RWPE2 (cell line): Measurements from ENCODE around the gene SYNJ2.

ENCODE experiments used
- ATAC-seq: fragments of 200-7000 bp; cut with Tn5 transposase; 3 replicates; pipeline ENCODE4 v1.9.1; 2021; ENCODE audit warnings: low read depth
- DNase-seq: peaks from one replicate; pipeline ENCODE4 v3.0.0-alpha.2; 2020; ENCODE audit warnings: low spot score
- H3K27ac ChIP-seq: fragments of 450-650 bp; 2 replicates; pipeline ENCODE4 v1.5.1; 2017; ENCODE audit warnings: mild to moderate bottlenecking; ENCODE audit not compliant: poor library complexity, severe bottlenecking
- H3K27me3 ChIP-seq: fragments of 250-450 bp; sonication (Bioruptor Pico); 2 replicates; pipeline ENCODE4 v1.5.1; 2021; ENCODE audit warnings: mild to moderate bottlenecking, moderate library complexity; ENCODE audit not compliant: insufficient read depth, poor library complexity, severe bottlenecking
- H3K36me3 ChIP-seq: fragments of 250-450 bp; sonication (Bioruptor Pico); 2 replicates; pipeline ENCODE4 v1.5.1; 2020; ENCODE audit warnings: low read depth, mild to moderate bottlenecking, moderate library complexity
- H3K4me1 ChIP-seq: fragments of 250-450 bp; sonication (Bioruptor Pico); 2 replicates; pipeline ENCODE4 v1.5.1; 2021; ENCODE audit warnings: mild to moderate bottlenecking, moderate library complexity; ENCODE audit not compliant: insufficient read depth, poor library complexity, severe bottlenecking
- H3K4me3 ChIP-seq: fragments of 250-450 bp; sonication (Bioruptor Pico); 2 replicates; pipeline ENCODE4 v1.5.1; 2021; ENCODE audit warnings: mild to moderate bottlenecking, moderate library complexity; ENCODE audit not compliant: severe bottlenecking
- H3K9me3 ChIP-seq: fragments of 250-450 bp; sonication (Bioruptor Pico); 2 replicates; pipeline ENCODE4 v1.5.1; 2021; ENCODE audit warnings: mild to moderate bottlenecking, moderate library complexity; ENCODE audit not compliant: severe bottlenecking
- TF ChIP-seq, protein P1 (sequence below): fragments of 450-650 bp; IDR thresholded peaks from one replicate; pipeline ENCODE4 v1.5.1; 2017; ENCODE audit warnings: mild to moderate bottlenecking, moderate library complexity; ENCODE audit not compliant: poor library complexity, severe bottlenecking

Gene SYNJ2

DNA sequence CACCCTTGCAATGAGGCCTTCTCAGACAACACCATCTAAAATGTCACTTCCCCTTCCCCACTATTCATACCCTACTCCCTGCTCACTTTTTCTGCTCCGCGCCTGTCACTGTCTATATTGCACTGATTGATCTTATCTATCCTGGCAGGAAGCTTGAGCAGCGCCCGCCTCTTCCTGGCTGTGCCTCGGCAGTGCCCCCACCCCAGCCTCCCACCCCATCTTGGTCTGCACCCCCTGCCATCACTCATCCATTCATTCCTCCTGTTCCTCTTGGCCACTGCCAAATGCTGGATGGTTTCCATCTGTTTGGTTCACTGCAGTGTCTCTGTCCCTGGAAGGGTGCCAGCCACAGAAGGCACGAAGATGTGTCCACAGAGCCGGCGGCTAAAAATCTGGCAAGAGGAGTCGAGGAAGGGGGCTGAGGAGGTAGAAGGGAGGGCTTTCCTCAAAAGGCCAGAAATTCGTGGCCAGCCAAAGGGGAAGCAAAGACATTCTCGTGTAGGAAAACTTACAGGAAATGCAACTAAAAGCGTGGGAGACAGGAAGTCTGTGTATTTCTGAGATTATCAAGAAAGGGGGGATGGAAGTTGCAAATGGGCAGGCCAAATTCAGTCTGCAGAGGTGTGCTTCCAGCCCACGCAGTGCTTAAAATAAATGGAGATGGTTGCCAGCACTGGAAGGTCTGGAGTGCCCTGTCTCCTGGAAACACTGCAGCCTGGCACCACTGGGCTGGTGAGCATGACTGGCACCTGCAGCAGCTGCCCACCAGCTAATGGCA is 27.6 kb downstream of the SYNJ2 start:
- Histone ChIP-seq H3K9me3 (no peaks in the 10 kb centered on the region), H3K36me3 (no peaks in the 10 kb centered on the region), H3K27ac (no peak overlapping the region), H3K4me3 (no peak overlapping the region), H3K27me3 (no peaks in the 10 kb centered on the region), H3K4me1 (no peaks in the 10 kb centered on the region)
- TF ChIP-seq, protein P1, sequence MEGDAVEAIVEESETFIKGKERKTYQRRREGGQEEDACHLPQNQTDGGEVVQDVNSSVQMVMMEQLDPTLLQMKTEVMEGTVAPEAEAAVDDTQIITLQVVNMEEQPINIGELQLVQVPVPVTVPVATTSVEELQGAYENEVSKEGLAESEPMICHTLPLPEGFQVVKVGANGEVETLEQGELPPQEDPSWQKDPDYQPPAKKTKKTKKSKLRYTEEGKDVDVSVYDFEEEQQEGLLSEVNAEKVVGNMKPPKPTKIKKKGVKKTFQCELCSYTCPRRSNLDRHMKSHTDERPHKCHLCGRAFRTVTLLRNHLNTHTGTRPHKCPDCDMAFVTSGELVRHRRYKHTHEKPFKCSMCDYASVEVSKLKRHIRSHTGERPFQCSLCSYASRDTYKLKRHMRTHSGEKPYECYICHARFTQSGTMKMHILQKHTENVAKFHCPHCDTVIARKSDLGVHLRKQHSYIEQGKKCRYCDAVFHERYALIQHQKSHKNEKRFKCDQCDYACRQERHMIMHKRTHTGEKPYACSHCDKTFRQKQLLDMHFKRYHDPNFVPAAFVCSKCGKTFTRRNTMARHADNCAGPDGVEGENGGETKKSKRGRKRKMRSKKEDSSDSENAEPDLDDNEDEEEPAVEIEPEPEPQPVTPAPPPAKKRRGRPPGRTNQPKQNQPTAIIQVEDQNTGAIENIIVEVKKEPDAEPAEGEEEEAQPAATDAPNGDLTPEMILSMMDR: no peak
- DNase-seq (no peak), ATAC-seq (no peak)

DNA sequence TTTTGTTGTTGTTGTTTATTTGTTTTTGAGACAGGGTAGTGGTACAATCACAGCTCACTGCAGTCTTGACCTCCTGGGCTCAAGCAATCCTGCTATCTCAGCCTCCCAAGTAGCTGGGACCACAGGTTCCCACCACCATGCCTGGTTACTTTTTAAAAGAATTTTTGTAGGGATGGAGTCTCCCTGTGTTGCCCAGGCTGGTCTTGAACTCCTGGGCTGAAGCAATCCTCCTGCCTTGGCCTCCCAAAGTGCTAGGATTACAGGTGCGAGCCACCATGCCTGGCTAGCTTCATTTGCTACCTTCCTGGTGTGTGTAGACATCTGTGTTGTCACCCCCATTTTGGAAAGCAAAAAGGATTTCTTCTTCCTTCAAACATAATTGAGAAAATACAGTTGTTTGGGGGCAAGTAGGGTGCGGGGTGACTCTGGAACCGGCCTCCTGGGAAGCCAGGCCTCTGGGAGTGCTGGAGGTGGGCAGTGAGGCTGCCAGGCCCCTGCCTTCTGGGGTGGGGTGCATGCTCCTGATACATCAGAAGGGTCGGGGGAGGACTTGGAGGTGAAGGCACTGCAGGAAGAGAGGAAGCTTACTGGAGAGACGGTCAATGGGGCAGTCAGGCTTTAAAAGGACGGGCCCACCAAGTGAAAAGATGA is 28.4 kb downstream of the SYNJ2 start:
- H3K36me3 ChIP-seq: no peaks in the 10 kb centered on the region
- no peak overlapping the region for H3K4me3 ChIP-seq
- H3K4me1 ChIP-seq: no peaks in the 10 kb centered on the region
- no peaks in the 10 kb centered on the region for H3K9me3 ChIP-seq
- H3K27ac ChIP-seq: no peak overlapping the region
- DNase-seq (peak; percentile 29), ATAC-seq (no peak)
- no peaks in the 10 kb centered on the region for H3K27me3 ChIP-seq
- TF ChIP-seq, protein P1: no peak

DNA sequence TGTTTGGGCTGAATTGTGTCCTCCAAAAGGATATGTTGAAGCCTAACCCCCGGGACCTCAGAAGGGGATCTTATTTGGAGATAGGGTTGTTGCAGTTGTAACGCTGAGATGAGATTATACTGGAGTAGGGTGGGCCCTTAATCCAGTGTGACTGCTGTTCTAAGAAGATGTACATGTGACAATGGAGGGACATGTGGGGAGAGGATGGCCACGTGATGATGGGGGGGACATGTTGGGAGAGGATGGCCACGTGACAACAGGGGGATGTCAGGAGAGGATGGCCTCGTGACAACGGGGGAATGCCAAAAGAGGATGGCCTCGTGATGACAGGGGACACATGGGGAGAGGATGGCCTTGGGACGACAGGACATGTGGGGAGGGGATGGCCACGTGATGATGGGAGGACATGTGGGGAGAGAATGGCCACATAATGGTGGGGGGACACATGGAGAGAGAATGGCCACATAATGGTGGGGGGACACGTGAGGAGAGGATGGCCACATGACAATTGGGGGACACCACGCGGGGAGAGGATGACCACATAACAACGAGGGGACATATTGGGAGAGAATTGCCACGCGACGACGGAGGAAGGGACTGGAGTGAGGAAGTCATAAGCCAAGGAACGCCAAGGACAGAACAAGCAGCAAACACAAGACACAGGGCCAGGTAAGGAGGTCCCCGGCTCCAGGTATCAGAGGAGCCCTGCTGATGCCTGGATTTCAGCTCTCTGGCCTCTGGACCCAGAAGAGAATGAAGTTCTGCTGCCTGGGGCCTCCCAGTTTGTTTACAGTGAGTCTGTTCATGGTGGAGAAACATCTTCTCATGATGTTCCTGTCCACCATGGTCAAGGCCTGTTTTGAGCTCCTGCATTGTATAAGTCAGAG is 29.2 kb downstream of the SYNJ2 start:
- Histone ChIP-seq H3K4me3 (no peak overlapping the region), H3K27ac (no peak overlapping the region), H3K4me1 (no peaks in the 10 kb centered on the region), H3K9me3 (no peaks in the 10 kb centered on the region), H3K27me3 (no peaks in the 10 kb centered on the region), H3K36me3 (no peaks in the 10 kb centered on the region)
- DNase-seq: peak; percentile 37
- TF ChIP-seq, protein P1: no peak
- no peak for ATAC-seq

DNA sequence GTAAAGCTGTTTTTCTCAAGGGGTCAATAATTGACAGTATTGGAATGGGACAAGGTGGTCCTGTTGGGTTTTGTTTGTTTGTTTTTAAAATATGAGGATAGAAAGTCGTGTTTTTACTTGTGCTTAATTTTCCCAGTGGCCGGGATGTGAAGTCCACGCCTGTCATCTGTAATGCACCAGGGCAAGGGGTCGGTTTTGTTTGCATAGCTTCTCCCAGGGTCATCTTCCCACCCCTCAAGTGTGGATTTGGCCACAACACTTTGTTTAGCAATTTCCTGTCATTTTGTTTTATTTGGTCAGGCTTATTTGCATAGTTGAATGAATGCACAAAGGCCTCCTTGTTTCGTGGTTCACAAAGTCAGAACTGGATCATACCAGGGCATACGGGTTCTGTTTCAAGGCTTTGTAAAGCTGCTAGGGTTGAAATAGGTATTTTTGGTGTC is 29.8 kb downstream of the SYNJ2 start:
- H3K27me3 ChIP-seq: no peaks in the 10 kb centered on the region
- no peaks in the 10 kb centered on the region for H3K36me3 ChIP-seq
- no peaks in the 10 kb centered on the region for H3K9me3 ChIP-seq
- no peak for ATAC-seq
- TF ChIP-seq, protein P1: no peak
- no peaks in the 10 kb centered on the region for H3K4me1 ChIP-seq
- H3K27ac ChIP-seq: no peak overlapping the region
- DNase-seq: peak; percentile 4
- no peak overlapping the region for H3K4me3 ChIP-seq
